Trophoblast cell (in vitro differentiated cells and primary cell): ENCODE measurements around the gene TANGO6.

Experiments used
- DNase-seq, 2 donors: peaks; one replicate each; pipeline ENCODE4 v3.0.0-alpha.2; 2016
- H2AFZ ChIP-seq: 2 replicates; pipeline ENCODE4 v1.6.1; 2013; ENCODE audit warnings: low read length, moderate library complexity, mild to moderate bottlenecking; ENCODE audit not compliant: insufficient read depth, poor library complexity
- H2AK5ac ChIP-seq: 2 replicates; pipeline ENCODE4 v1.6.1; 2013; ENCODE audit warnings: mild to moderate bottlenecking, low read length
- H2BK120ac ChIP-seq: 2 replicates; pipeline ENCODE4 v1.6.1; 2013; ENCODE audit warnings: low read length, mild to moderate bottlenecking, moderate library complexity; ENCODE audit not compliant: insufficient read depth, poor library complexity
- H2BK12ac ChIP-seq: 2 replicates; pipeline ENCODE4 v1.6.1; 2013; ENCODE audit warnings: mild to moderate bottlenecking, low read length, moderate library complexity
- H2BK5ac ChIP-seq: 2 replicates; pipeline ENCODE4 v1.6.1; 2013; ENCODE audit warnings: low read length, low read depth, moderate library complexity, mild to moderate bottlenecking; ENCODE audit not compliant: poor library complexity
- H3K14ac ChIP-seq: 2 replicates; pipeline ENCODE4 v1.6.1; 2013; ENCODE audit warnings: mild to moderate bottlenecking, low read length
- H3K18ac ChIP-seq: 2 replicates; pipeline ENCODE4 v1.6.1; 2013; ENCODE audit warnings: mild to moderate bottlenecking, low read length
- H3K23ac ChIP-seq: 2 replicates; pipeline ENCODE4 v1.6.1; 2013; ENCODE audit warnings: low read length
- H3K27ac ChIP-seq: 2 replicates; pipeline ENCODE4 v1.5.1; 2013; ENCODE audit warnings: low read depth, mild to moderate bottlenecking, inconsistent platforms, low read length, moderate library complexity
- H3K27me3 ChIP-seq: 2 replicates; pipeline ENCODE4 v1.6.1; 2013; ENCODE audit warnings: inconsistent platforms, mild to moderate bottlenecking, low read length, moderate library complexity; ENCODE audit not compliant: insufficient read depth
- H3K36me3 ChIP-seq, 2 experiments: 1 replicate in 1 of 2; 2 replicates in 1 of 2; pipeline ENCODE4 v1.6.1; 2013; ENCODE audit warnings: low read length in 2 of 2, mild to moderate bottlenecking in 2 of 2, moderate library complexity in 1 of 2; ENCODE audit not compliant: insufficient read depth in 2 of 2, control insufficient read depth in 1 of 2
- H3K4ac ChIP-seq: 2 replicates; pipeline ENCODE4 v1.6.1; 2013; ENCODE audit warnings: low read depth, mild to moderate bottlenecking, low read length, moderate library complexity
- H3K4me1 ChIP-seq, 2 experiments: 1 replicate in 1 of 2; 2 replicates in 1 of 2; pipeline ENCODE4 v1.6.1; 2013; ENCODE audit warnings: low read length in 2 of 2, mild to moderate bottlenecking in 2 of 2, moderate library complexity in 1 of 2; ENCODE audit not compliant: insufficient read depth in 2 of 2, control insufficient read depth in 1 of 2
- H3K4me2 ChIP-seq: 2 replicates; pipeline ENCODE4 v1.6.1; 2013; ENCODE audit warnings: inconsistent platforms, mild to moderate bottlenecking, low read length, moderate library complexity
- H3K4me3 ChIP-seq: 2 replicates; pipeline ENCODE4 v1.5.1; 2013; ENCODE audit warnings: mild to moderate bottlenecking, low read depth, low read length, inconsistent platforms
- H3K79me1 ChIP-seq: one replicate; pipeline ENCODE4 v1.6.1; 2013; ENCODE audit warnings: low read length
- H3K79me2 ChIP-seq: 2 replicates; pipeline ENCODE4 v1.6.1; 2013; ENCODE audit warnings: low read length, mild to moderate bottlenecking; ENCODE audit not compliant: control insufficient read depth, insufficient read depth, poor library complexity
- H3K9ac ChIP-seq: 2 replicates; pipeline ENCODE4 v1.6.1; 2013; ENCODE audit warnings: mild to moderate bottlenecking, low read length
- H3K9me3 ChIP-seq: 2 replicates; pipeline ENCODE4 v1.6.1; 2013; ENCODE audit warnings: low read depth, mild to moderate bottlenecking, control low read depth, inconsistent platforms, low read length; ENCODE audit not compliant: insufficient read depth
- H4K12ac ChIP-seq: 2 replicates; pipeline ENCODE4 v1.6.1; 2013; ENCODE audit warnings: low read depth, mild to moderate bottlenecking, low read length, moderate library complexity
- H4K8ac ChIP-seq: 2 replicates; pipeline ENCODE4 v1.6.1; 2013; ENCODE audit warnings: low read depth, mild to moderate bottlenecking, low read length, moderate library complexity
- H4K91ac ChIP-seq: one replicate; pipeline ENCODE4 v1.6.1; 2013; ENCODE audit warnings: low read depth, mild to moderate bottlenecking, low read length, moderate library complexity
- WGBS: extraction: QIAGEN DNeasy Blood & Tissue Kit; methylation state at CpG from one replicate; pipeline ENCODE4 v1.1.7; 2013; ENCODE audit warnings: missing lambda C conversion rate; ENCODE audit not compliant: insufficient read length, insufficient coverage; ENCODE audit errors: extremely low coverage; 5-methylcytosine and 5-hydroxymethylcytosine counted together

TANGO6 gene

GRCh38 chr16:68884861-68885720 lies 41.8 kb downstream of the TANGO6 start:
- Histone ChIP-seq H3K79me2 (no peaks in the 10 kb centered on the region), H2BK5ac (no peak overlapping the region), H3K27me3 (no peaks in the 10 kb centered on the region), H3K36me3 (no peaks in the 10 kb centered on the region), H3K27ac (no peak overlapping the region), H2AFZ (no peak overlapping the region), H3K4me1 (no peaks in the 10 kb centered on the region), H2BK12ac (no peak overlapping the region), H3K4me2 (no peak overlapping the region), H4K12ac (no peak overlapping the region), H4K8ac (no peak overlapping the region), H3K79me1 (no peaks in the 10 kb centered on the region), H3K4me3 (no peak overlapping the region), H3K4ac (no peak overlapping the region), H3K9ac (no peak overlapping the region), H3K9me3 (no peaks in the 10 kb centered on the region), H2BK120ac (no peak overlapping the region), H2AK5ac (no peak overlapping the region), H3K18ac (no peak overlapping the region), H3K14ac (no peak overlapping the region), H4K91ac (no peak overlapping the region), H3K23ac (no peak overlapping the region)
- no CpG with 5 or more reads among the region's 7 CpGs for WGBS
- DNase-seq: no peak

DNA sequence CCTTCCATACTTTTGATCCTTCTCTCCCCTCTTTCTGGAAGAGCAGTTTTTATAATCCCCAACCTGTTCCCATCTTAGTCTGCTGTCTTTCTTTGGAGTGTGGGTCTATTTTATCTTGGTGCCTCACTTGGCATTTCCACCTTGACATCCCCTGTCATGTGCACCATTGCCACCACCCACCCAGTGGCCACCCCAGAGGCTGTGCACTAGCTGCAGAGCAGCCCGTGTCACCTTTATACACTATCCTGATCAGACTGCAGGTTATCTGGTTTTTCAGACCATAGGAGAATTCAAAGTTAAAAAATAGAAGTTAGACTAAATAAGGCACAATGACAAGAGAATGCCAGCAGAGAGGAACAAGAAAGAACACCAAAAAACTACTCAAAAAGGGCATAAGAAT lies 43.8 kb downstream of the TANGO6 start:
- H3K79me1 ChIP-seq: no peaks in the 10 kb centered on the region
- H4K12ac ChIP-seq: no peak overlapping the region
- H3K14ac ChIP-seq: no peak overlapping the region
- no peak overlapping the region for H4K8ac ChIP-seq
- H3K4ac ChIP-seq: no peak overlapping the region
- H3K27me3 ChIP-seq: no peaks in the 10 kb centered on the region
- no peaks in the 10 kb centered on the region for H3K79me2 ChIP-seq
- no peak overlapping the region for H2AFZ ChIP-seq
- H2BK120ac ChIP-seq: no peak overlapping the region
- no peak overlapping the region for H3K4me2 ChIP-seq
- DNase-seq: no peak
- no peak overlapping the region for H2BK5ac ChIP-seq
- H3K27ac ChIP-seq: no peak overlapping the region
- no peak overlapping the region for H3K4me3 ChIP-seq
- H2BK12ac ChIP-seq: no peak overlapping the region
- H2AK5ac ChIP-seq: no peak overlapping the region
- H4K91ac ChIP-seq: no peak overlapping the region
- no peaks in the 10 kb centered on the region for H3K36me3 ChIP-seq
- H3K23ac ChIP-seq: no peak overlapping the region
- no peak overlapping the region for H3K9ac ChIP-seq
- no CpG with 5 or more reads among the region's 1 CpG for WGBS
- H3K9me3 ChIP-seq: no peaks in the 10 kb centered on the region
- H3K18ac ChIP-seq: no peak overlapping the region
- no peaks in the 10 kb centered on the region for H3K4me1 ChIP-seq

GRCh38 chr16:68889508-68890150 lies 46.3 kb downstream of the TANGO6 start:
- Histone ChIP-seq H3K27me3 (no peaks in the 10 kb centered on the region), H2BK5ac (no peak overlapping the region), H3K14ac (no peak overlapping the region), H2BK12ac (no peak overlapping the region), H3K4ac (no peak overlapping the region), H3K4me3 (no peak overlapping the region), H3K36me3 (no peaks in the 10 kb centered on the region), H3K4me2 (no peak overlapping the region), H4K12ac (no peak overlapping the region), H3K79me1 (no peaks in the 10 kb centered on the region), H2AFZ (no peak overlapping the region), H3K79me2 (no peaks in the 10 kb centered on the region), H3K9ac (no peak overlapping the region), H2AK5ac (no peak overlapping the region), H3K23ac (no peak overlapping the region), H4K8ac (no peak overlapping the region), H3K4me1 (no peaks in the 10 kb centered on the region), H3K9me3 (no peaks in the 10 kb centered on the region), H3K18ac (no peak overlapping the region), H2BK120ac (no peak overlapping the region), H4K91ac (no peak overlapping the region), H3K27ac (no peak overlapping the region)
- no CpG with 5 or more reads among the region's 3 CpGs for WGBS
- DNase-seq: no peak

- no peaks in the 10 kb centered on the region for H3K79me2 ChIP-seq
- no peak overlapping the region for H4K12ac ChIP-seq
- H3K4me3 ChIP-seq: no peak overlapping the region
- H3K27ac ChIP-seq: no peak overlapping the region
- H2BK5ac ChIP-seq: no peak overlapping the region
- no peak overlapping the region for H2AFZ ChIP-seq
- no peak overlapping the region for H3K4me2 ChIP-seq
- H3K27me3 ChIP-seq: no peaks in the 10 kb centered on the region
- H2BK12ac ChIP-seq: no peak overlapping the region
- H4K8ac ChIP-seq: no peak overlapping the region
- no peak overlapping the region for H3K4ac ChIP-seq
- H2BK120ac ChIP-seq: no peak overlapping the region
- no peak overlapping the region for H3K18ac ChIP-seq
- no peak overlapping the region for H2AK5ac ChIP-seq
- H3K36me3 ChIP-seq: no peaks in the 10 kb centered on the region
- H3K79me1 ChIP-seq: no peaks in the 10 kb centered on the region
- no peak overlapping the region for H3K9ac ChIP-seq
- H3K23ac ChIP-seq: no peak overlapping the region
- H3K14ac ChIP-seq: no peak overlapping the region
- no peak overlapping the region for H4K91ac ChIP-seq
- DNase-seq: no peak
- WGBS: no CpG with 5 or more reads among the region's 8 CpGs
- H3K4me1 ChIP-seq: no peaks in the 10 kb centered on the region
- no peaks in the 10 kb centered on the region for H3K9me3 ChIP-seq
Observed at GRCh38 chr16:68892214-68892613, 48.9 kb downstream of the TANGO6 start.
